Measurements from ENCODE around the gene MGAT5.

Gene MGAT5

DNA sequence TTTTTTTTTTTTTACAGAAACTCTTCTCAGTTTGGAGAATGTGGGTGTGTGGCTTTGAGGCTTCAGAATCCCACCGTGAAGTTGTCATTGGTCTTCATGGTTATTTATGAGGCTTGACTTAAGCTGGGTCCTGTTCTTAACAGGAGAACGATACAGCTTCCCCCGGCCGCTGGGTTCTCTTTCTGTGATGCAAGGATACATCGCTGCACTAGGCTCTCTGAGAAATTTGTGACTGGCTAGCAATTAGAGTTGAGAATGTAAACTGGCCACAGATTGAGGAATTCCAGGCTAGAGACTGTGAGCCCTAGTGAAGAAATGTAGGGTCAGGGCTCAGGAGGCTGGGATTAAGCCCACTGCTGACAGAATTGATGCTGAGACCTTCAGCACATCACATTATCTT lies 29.8 kb downstream of the MGAT5 start:
- no peaks in the 10 kb centered on the region for H3K4me1 ChIP-seq (ENCODE audit: control insufficient read depth, insufficient read depth, low read depth, low read length)
- peak; percentile 72 for DNase-seq
- H2BK15ac ChIP-seq (ENCODE audit: low read depth, poor library complexity, severe bottlenecking): no peak overlapping the region
- H3K4ac ChIP-seq (ENCODE audit: low read depth in 1 of 2, low read length in 2 of 2): no peak overlapping the region
- no peak overlapping the region for H2BK120ac ChIP-seq (ENCODE audit: low read depth, low read length)
- H4K8ac ChIP-seq (ENCODE audit: low read length): no peak overlapping the region
- no peak overlapping the region for H3K18ac ChIP-seq (ENCODE audit: low read depth in 1 of 2, low read length in 2 of 2)
- H3K27me3 ChIP-seq (ENCODE audit: control insufficient read depth in 1 of 2, insufficient read depth in 1 of 2, low read length in 2 of 2): no peaks in the 10 kb centered on the region
- H3K79me1 ChIP-seq (replicated peaks; ENCODE audit: low read length, poor library complexity, severe bottlenecking): peaks cover 14% of the 10 kb centered on the region
- no peak overlapping the region for H2AFZ ChIP-seq (ENCODE audit: low read depth, low read length)
- H3K36me3 ChIP-seq (ENCODE audit: control insufficient read depth in 1 of 2, insufficient read depth in 2 of 2, low read depth in 1 of 2, low read length in 2 of 2): no peaks in the 10 kb centered on the region
- H4K91ac ChIP-seq (ENCODE audit: low read length): no peak overlapping the region
- no peak overlapping the region for H3K27ac ChIP-seq (ENCODE audit: low read length, poor library complexity, severe bottlenecking)
- H3K14ac ChIP-seq (ENCODE audit: low read length in 2 of 2): no peak overlapping the region
- no peak overlapping the region for H3K9ac ChIP-seq (ENCODE audit: low read length)
- H3K9me3 ChIP-seq (ENCODE audit: control insufficient read depth, low read length): no peaks in the 10 kb centered on the region
- H2AK5ac ChIP-seq (ENCODE audit: low read length, severe bottlenecking): no peak overlapping the region
- H3K4me3 ChIP-seq (ENCODE audit: insufficient read depth in 1 of 2, low read depth in 1 of 2, low read length in 2 of 2): no peak overlapping the region
- WGBS: 69% methylated on average over 5 of the region's 5 CpGs
- no peak overlapping the region for H2BK12ac ChIP-seq (ENCODE audit: low read length in 2 of 2)
- no peak overlapping the region for H3K4me2 ChIP-seq (ENCODE audit: low read length, poor library complexity, severe bottlenecking)
- no peak overlapping the region for H2BK5ac ChIP-seq (ENCODE audit: low read depth, low read length, poor library complexity, severe bottlenecking)
- H3K23ac ChIP-seq (ENCODE audit: low read length in 2 of 2): no peak overlapping the region

DNA sequence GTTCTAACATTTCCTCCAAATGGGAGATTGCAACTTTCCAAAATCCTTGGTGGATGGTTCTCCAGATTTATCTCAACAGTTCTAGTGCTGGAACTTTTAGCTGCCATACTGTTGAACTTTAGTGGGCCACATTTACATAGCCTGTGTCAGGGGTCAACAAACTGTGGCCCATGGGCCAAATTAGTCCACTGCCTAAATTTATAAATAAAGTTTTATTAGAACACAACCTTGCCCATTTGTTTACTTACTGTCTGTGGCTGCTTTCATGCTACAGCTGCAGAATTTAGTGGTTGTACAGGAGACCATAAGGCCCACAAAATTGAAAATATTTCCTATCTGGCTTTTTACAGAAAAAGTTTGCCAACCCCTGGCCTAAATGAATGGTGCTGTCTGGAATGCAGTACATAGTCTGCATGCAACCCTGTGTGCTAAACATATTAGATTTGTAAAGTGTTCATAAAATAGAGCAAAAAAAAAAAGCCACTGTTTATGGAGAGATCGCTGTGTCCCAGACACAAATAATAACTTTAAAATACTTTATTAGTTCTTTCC lies 30.3 kb downstream of the MGAT5 start:
- H3K27ac ChIP-seq (ENCODE audit: low read length, poor library complexity, severe bottlenecking): no peak overlapping the region
- no peak overlapping the region for H3K4me2 ChIP-seq (ENCODE audit: low read length, poor library complexity, severe bottlenecking)
- no peaks in the 10 kb centered on the region for H3K27me3 ChIP-seq (ENCODE audit: control insufficient read depth in 1 of 2, insufficient read depth in 1 of 2, low read length in 2 of 2)
- H3K4me1 ChIP-seq (ENCODE audit: control insufficient read depth, insufficient read depth, low read depth, low read length): no peaks in the 10 kb centered on the region
- no peak overlapping the region for H2AFZ ChIP-seq (ENCODE audit: low read depth, low read length)
- no peak overlapping the region for H2BK5ac ChIP-seq (ENCODE audit: low read depth, low read length, poor library complexity, severe bottlenecking)
- no peaks in the 10 kb centered on the region for H3K36me3 ChIP-seq (ENCODE audit: control insufficient read depth in 1 of 2, insufficient read depth in 2 of 2, low read depth in 1 of 2, low read length in 2 of 2)
- no peak overlapping the region for H2AK5ac ChIP-seq (ENCODE audit: low read length, severe bottlenecking)
- H2BK120ac ChIP-seq (ENCODE audit: low read depth, low read length): no peak overlapping the region
- no peak overlapping the region for H3K9ac ChIP-seq (ENCODE audit: low read length)
- no peak overlapping the region for H2BK12ac ChIP-seq (ENCODE audit: low read length in 2 of 2)
- no peak overlapping the region for H3K23ac ChIP-seq (ENCODE audit: low read length in 2 of 2)
- no peak overlapping the region for H4K8ac ChIP-seq (ENCODE audit: low read length)
- peak; percentile 50 for DNase-seq
- H3K9me3 ChIP-seq (ENCODE audit: control insufficient read depth, low read length): no peaks in the 10 kb centered on the region
- no peak overlapping the region for H2BK15ac ChIP-seq (ENCODE audit: low read depth, poor library complexity, severe bottlenecking)
- H3K4ac ChIP-seq (ENCODE audit: low read depth in 1 of 2, low read length in 2 of 2): no peak overlapping the region
- no peak overlapping the region for H3K4me3 ChIP-seq (ENCODE audit: insufficient read depth in 1 of 2, low read depth in 1 of 2, low read length in 2 of 2)
- no CpG with 5 or more reads among the region's 1 CpG for WGBS
- peaks cover 13% of the 10 kb centered on the region for H3K79me1 ChIP-seq (replicated peaks; ENCODE audit: low read length, poor library complexity, severe bottlenecking)
- H3K14ac ChIP-seq (ENCODE audit: low read length in 2 of 2): no peak overlapping the region
- no peak overlapping the region for H3K18ac ChIP-seq (ENCODE audit: low read depth in 1 of 2, low read length in 2 of 2)
- no peak overlapping the region for H4K91ac ChIP-seq (ENCODE audit: low read length)

DNA sequence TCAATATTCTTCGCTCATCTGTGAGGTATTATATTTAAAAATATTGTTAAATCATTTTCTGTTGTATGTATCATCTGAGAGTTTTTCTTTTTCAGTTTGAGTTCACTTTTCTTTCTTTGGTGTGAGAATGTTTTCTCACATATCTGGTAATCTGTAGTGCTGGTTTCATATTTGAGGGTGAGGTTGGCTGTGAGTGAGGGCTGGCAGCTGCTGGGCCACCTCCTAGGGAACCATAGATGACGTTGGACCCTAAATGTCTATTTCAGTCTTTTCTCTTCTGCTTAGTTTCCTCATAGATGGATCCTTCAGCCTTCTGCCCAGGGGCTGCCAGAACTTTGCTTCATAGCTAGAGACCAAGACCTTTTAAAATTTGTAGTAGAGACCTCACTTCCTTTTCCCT lies 33.5 kb downstream of the MGAT5 start:
- Histone ChIP-seq H3K18ac (ENCODE audit: low read depth in 1 of 2, low read length in 2 of 2) (no peak overlapping the region), H3K27me3 (ENCODE audit: control insufficient read depth in 1 of 2, insufficient read depth in 1 of 2, low read length in 2 of 2) (no peaks in the 10 kb centered on the region), H3K4me1 (ENCODE audit: control insufficient read depth, insufficient read depth, low read depth, low read length) (no peaks in the 10 kb centered on the region), H2BK12ac (ENCODE audit: low read length in 2 of 2) (peak overlapping the region in 1 of 2 experiments; percentile 61), H2AFZ (ENCODE audit: low read depth, low read length) (no peak overlapping the region), H3K14ac (ENCODE audit: low read length in 2 of 2) (no peak overlapping the region), H3K79me1 (replicated peaks; ENCODE audit: low read length, poor library complexity, severe bottlenecking) (peaks cover 21% of the 10 kb centered on the region), H4K8ac (ENCODE audit: low read length) (no peak overlapping the region), H2AK5ac (ENCODE audit: low read length, severe bottlenecking) (no peak overlapping the region), H3K27ac (ENCODE audit: low read length, poor library complexity, severe bottlenecking) (no peak overlapping the region), H2BK5ac (ENCODE audit: low read depth, low read length, poor library complexity, severe bottlenecking) (no peak overlapping the region), H3K4ac (ENCODE audit: low read depth in 1 of 2, low read length in 2 of 2) (peak overlapping the region in 1 of 2 experiments; percentile 28), H3K23ac (ENCODE audit: low read length in 2 of 2) (no peak overlapping the region), H2BK120ac (ENCODE audit: low read depth, low read length) (no peak overlapping the region), H4K91ac (ENCODE audit: low read length) (no peak overlapping the region), H3K4me3 (ENCODE audit: insufficient read depth in 1 of 2, low read depth in 1 of 2, low read length in 2 of 2) (no peak overlapping the region), H2BK15ac (ENCODE audit: low read depth, poor library complexity, severe bottlenecking) (no peak overlapping the region), H3K9ac (ENCODE audit: low read length) (no peak overlapping the region), H3K4me2 (ENCODE audit: low read length, poor library complexity, severe bottlenecking) (no peak overlapping the region), H3K36me3 (ENCODE audit: control insufficient read depth in 1 of 2, insufficient read depth in 2 of 2, low read depth in 1 of 2, low read length in 2 of 2) (no peaks in the 10 kb centered on the region), H3K9me3 (ENCODE audit: control insufficient read depth, low read length) (no peaks in the 10 kb centered on the region)
- no peak for DNase-seq
- WGBS: 93% methylated on average over 1 of the region's 2 CpGs

DNA sequence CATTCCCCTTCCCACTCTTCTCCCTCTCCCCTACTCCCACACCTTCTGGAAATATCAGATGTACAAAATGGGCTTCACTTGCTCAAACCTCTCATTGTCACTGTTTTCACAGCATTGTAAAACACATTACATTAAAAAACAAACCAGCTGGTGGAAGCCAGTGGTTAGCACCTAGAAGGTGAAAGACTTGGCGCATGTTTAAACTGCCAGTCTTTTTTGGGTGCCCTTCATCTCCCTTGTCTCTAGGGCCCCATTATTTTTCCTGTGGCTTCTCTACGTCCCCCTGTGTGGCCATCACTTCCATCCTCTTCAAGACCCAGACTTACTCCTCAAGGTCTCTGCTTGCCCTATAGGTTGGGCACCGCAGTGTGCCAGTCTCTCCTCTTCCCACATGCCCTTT lies 34.9 kb downstream of the MGAT5 start:
- Histone ChIP-seq H3K4me3 (ENCODE audit: insufficient read depth in 1 of 2, low read depth in 1 of 2, low read length in 2 of 2) (no peak overlapping the region), H3K4me2 (ENCODE audit: low read length, poor library complexity, severe bottlenecking) (no peak overlapping the region), H3K27ac (ENCODE audit: low read length, poor library complexity, severe bottlenecking) (no peak overlapping the region), H3K4ac (ENCODE audit: low read depth in 1 of 2, low read length in 2 of 2) (peak overlapping the region in 1 of 2 experiments; percentile 77), H3K79me1 (replicated peaks; ENCODE audit: low read length, poor library complexity, severe bottlenecking) (peaks cover 23% of the 10 kb centered on the region), H3K9me3 (ENCODE audit: control insufficient read depth, low read length) (no peaks in the 10 kb centered on the region), H2BK12ac (ENCODE audit: low read length in 2 of 2) (no peak overlapping the region), H3K23ac (ENCODE audit: low read length in 2 of 2) (no peak overlapping the region), H3K14ac (ENCODE audit: low read length in 2 of 2) (no peak overlapping the region), H2BK5ac (ENCODE audit: low read depth, low read length, poor library complexity, severe bottlenecking) (no peak overlapping the region), H2BK15ac (ENCODE audit: low read depth, poor library complexity, severe bottlenecking) (peak overlapping the region; percentile 30), H2BK120ac (ENCODE audit: low read depth, low read length) (no peak overlapping the region), H3K9ac (ENCODE audit: low read length) (no peak overlapping the region), H2AFZ (ENCODE audit: low read depth, low read length) (no peak overlapping the region), H3K27me3 (ENCODE audit: control insufficient read depth in 1 of 2, insufficient read depth in 1 of 2, low read length in 2 of 2) (no peaks in the 10 kb centered on the region), H3K4me1 (ENCODE audit: control insufficient read depth, insufficient read depth, low read depth, low read length) (no peaks in the 10 kb centered on the region), H3K36me3 (ENCODE audit: control insufficient read depth in 1 of 2, insufficient read depth in 2 of 2, low read depth in 1 of 2, low read length in 2 of 2) (no peaks in the 10 kb centered on the region), H4K8ac (ENCODE audit: low read length) (peak overlapping the region; percentile 29), H4K91ac (ENCODE audit: low read length) (peak overlapping the region; percentile 53), H2AK5ac (ENCODE audit: low read length, severe bottlenecking) (no peak overlapping the region), H3K18ac (ENCODE audit: low read depth in 1 of 2, low read length in 2 of 2) (no peak overlapping the region)
- no peak for DNase-seq
- WGBS: 98% methylated on average over 3 of the region's 3 CpGs

Data from mesenchymal stem cell (in vitro differentiated cells and primary cell).